ENCODE measurements around the gene OR14K1. TPM values are rescaled to one million over a fixed set of nuclear protein-coding genes. Genes with fewer than 3 reads are reported as not detected.
"Not testable (repeated sequence)": the region's sequence is repeated elsewhere in the genome, so short reads cannot be mapped to it uniquely, and the experiment has no call there.

OR14K1 gene
- total RNA-seq, 1 experiment from 2014 or later, result not detected

GRCh38 chr1:247749870-247750269, 11.5 kb downstream of the OR14K1 start:
- ATAC-seq (no peak), DNase-seq (no peak)
- ChIA-PET CTCF (no interaction called here), POLR2A (ENCODE audit: unreplicated experiment) (no interaction called here)
- no peaks in the 10 kb centered on the region for H3F3A ChIP-seq (ENCODE audit: low read length, unreplicated experiment)
- H3K9ac ChIP-seq (ENCODE audit: low read length), result no peak overlapping the region
- no peaks in the 10 kb centered on the region for H3K27me3 ChIP-seq (ENCODE audit: low read length)
- no TSS peak for BruUV-seq (replicated peaks)
- no peak overlapping the region for H3K4me3 ChIP-seq (ENCODE audit: low read length)
- no peak overlapping the region for H2AFZ ChIP-seq (ENCODE audit: low read length)
- no peaks in the 10 kb centered on the region for H3K36me3 ChIP-seq (ENCODE audit: low read depth, low read length)
- TF ChIP-seq EZH2 (IDR thresholded peaks at IDR 0.05; ENCODE audit: low read length, unreplicated experiment), result no peak
- TF ChIP-seq EZH2phosphoT487 (IDR thresholded peaks at IDR 0.05; ENCODE audit: borderline replicate concordance, low read length), result no peak
- TF ChIP-seq CTCF (conservative IDR thresholded peaks at IDR 0.05; ENCODE audit: low read depth, low read length), result no peak
- intact Hi-C loops (cut with micrococcal nuclease), result loop anchor here (5.0 kb wide), 2 partner anchors 107 to 167 kb away; partner anchors contain the start of gene TRIM58
- no peaks in the 10 kb centered on the region for H4K20me1 ChIP-seq (ENCODE audit: low read length)
- H3K4me1 ChIP-seq (ENCODE audit: insufficient read depth, low read length), result peaks cover 19% of the 10 kb centered on the region
- no peaks in the 10 kb centered on the region for H3K79me2 ChIP-seq (ENCODE audit: low read length)
- H3K27ac ChIP-seq (ENCODE audit: low read length), result no peak overlapping the region
- no peak overlapping the region for H3K4me2 ChIP-seq (ENCODE audit: low read length)
- no peaks in the 10 kb centered on the region for H3K9me2 ChIP-seq (replicated peaks; ENCODE audit: low read length)
- no peaks in the 10 kb centered on the region for H3K9me3 ChIP-seq (ENCODE audit: low read length)

- H3K9me2 ChIP-seq (replicated peaks; ENCODE audit: low read length); H3K4me1 ChIP-seq (ENCODE audit: insufficient read depth, low read length); H3K4me2 ChIP-seq (ENCODE audit: low read length); H3K4me3 ChIP-seq (ENCODE audit: low read length); H2AFZ ChIP-seq (ENCODE audit: low read length); H3F3A ChIP-seq (ENCODE audit: low read length, unreplicated experiment); POLR2A ChIA-PET (ENCODE audit: unreplicated experiment); H3K9me3 ChIP-seq (ENCODE audit: low read length); H3K79me2 ChIP-seq (ENCODE audit: low read length); H3K27ac ChIP-seq (ENCODE audit: low read length); H4K20me1 ChIP-seq (ENCODE audit: low read length); intact Hi-C loops (cut with micrococcal nuclease); CTCF ChIA-PET; H3K36me3 ChIP-seq (ENCODE audit: low read depth, low read length); BruUV-seq (replicated peaks); H3K27me3 ChIP-seq (ENCODE audit: low read length); H3K9ac ChIP-seq (ENCODE audit: low read length): not testable (repeated sequence)
- peak; percentile 85 for DNase-seq
- peak; percentile 91 for ATAC-seq
Measured at GRCh38 chr1:247754311-247754710, 15.9 kb downstream of the OR14K1 start.

GRCh38 chr1:247760456-247760855, 22.0 kb downstream of the OR14K1 start, which contains the start of gene OR1C1:
TSS of gene OR1C1 (minus strand) at chr1:247760556. CDS start at chr1:247758406, 2,150 bp downstream.
- Histone ChIP-seq H3K4me2 (ENCODE audit: low read length) (no peak within 1 kb of the TSS), H3K36me3 (ENCODE audit: low read depth, low read length) (no peaks in the 10 kb centered on the region), H3K4me3 (ENCODE audit: low read length) (no peak within 1 kb of the TSS), H2AFZ (ENCODE audit: low read length) (no peak within 1 kb of the TSS), H3F3A (ENCODE audit: low read length, unreplicated experiment) (no peaks in the 10 kb centered on the region), H3K79me2 (ENCODE audit: low read length) (no peaks in the 10 kb centered on the region), H3K4me1 (ENCODE audit: insufficient read depth, low read length) (no peaks in the 10 kb centered on the region), H3K9me2 (replicated peaks; ENCODE audit: low read length) (no peaks in the 10 kb centered on the region), H3K9ac (ENCODE audit: low read length) (no peak within 1 kb of the TSS), H3K27ac (ENCODE audit: low read length) (no peak within 1 kb of the TSS), H4K20me1 (ENCODE audit: low read length) (no peaks in the 10 kb centered on the region), H3K27me3 (ENCODE audit: low read length) (no peaks in the 10 kb centered on the region), H3K9me3 (ENCODE audit: low read length) (no peaks in the 10 kb centered on the region)
- ChIA-PET POLR2A (ENCODE audit: unreplicated experiment) (no interaction called here), CTCF (no interaction called here)
- BruUV-seq (replicated peaks), result no TSS peak
- intact Hi-C loops (cut with micrococcal nuclease), result no loop called here
- DNase-seq (no peak), ATAC-seq (no peak)
- TF ChIP-seq EZH2phosphoT487 (IDR thresholded peaks at IDR 0.05; ENCODE audit: borderline replicate concordance, low read length) (no peak), CTCF (conservative IDR thresholded peaks at IDR 0.05; ENCODE audit: low read depth, low read length) (no peak), EZH2 (IDR thresholded peaks at IDR 0.05; ENCODE audit: low read length, unreplicated experiment) (no peak)
